Measurements from ENCODE around the gene NANS.
A peak's percentile ranks its signal among the peaks of the same experiment; 100 is the strongest.
"Not testable (repeated sequence)": the region's sequence is repeated elsewhere in the genome, so short reads cannot be mapped to it uniquely, and the experiment has no call there.

Gene NANS

GRCh38 chr9:98056269-98057137 lies at the start of gene NANS:
Gene NANS (plus strand): TSS chr9:98056732. CDS start chr9:98056809, 77 bp downstream.
- DNase-seq = peak; percentile 84

- no peak for DNase-seq
Observed at GRCh38 chr9:98007251-98007928, 49.1 kb upstream of the NANS start.

GRCh38 chr9:98008764-98009163 lies 47.8 kb upstream of the NANS start:
- no peak for DNase-seq

GRCh38 chr9:98009437-98009836 lies 47.1 kb upstream of the NANS start:
- DNase-seq = no peak

GRCh38 chr9:98009936-98010335 lies 46.6 kb upstream of the NANS start:
- no peak for DNase-seq

GRCh38 chr9:98010445-98010844 lies 46.1 kb upstream of the NANS start:
- peak; percentile 73 for DNase-seq

GRCh38 chr9:98011122-98011521 lies 45.4 kb upstream of the NANS start:
- DNase-seq = no peak

GRCh38 chr9:98016137-98016680 lies 40.3 kb upstream of the NANS start:
- no peak for DNase-seq

- no peak for DNase-seq
Observed at GRCh38 chr9:98017306-98017705, 39.2 kb upstream of the NANS start.

GRCh38 chr9:98018347-98018746 lies 38.2 kb upstream of the NANS start:
- DNase-seq = no peak

- no peak for DNase-seq
Observed at GRCh38 chr9:98019098-98019497, 37.4 kb upstream of the NANS start.

- DNase-seq = not testable (repeated sequence)
Observed at GRCh38 chr9:98019869-98020268, 36.7 kb upstream of the NANS start.

GRCh38 chr9:98020476-98021145 lies 35.9 kb upstream of the NANS start:
- DNase-seq = no peak

- DNase-seq = no peak
Observed at GRCh38 chr9:98021306-98022040, 35.1 kb upstream of the NANS start.

GRCh38 chr9:98022447-98022846 lies 34.1 kb upstream of the NANS start:
- DNase-seq = no peak

- DNase-seq = peak; percentile 30
Observed at GRCh38 chr9:98024702-98025101, 31.8 kb upstream of the NANS start.

- no peak for DNase-seq
Observed at GRCh38 chr9:98031169-98031568, 25.4 kb upstream of the NANS start.

GRCh38 chr9:98031935-98032334 lies 24.6 kb upstream of the NANS start:
- DNase-seq = no peak

GRCh38 chr9:98034593-98035546 lies 21.7 kb upstream of the NANS start:
- DNase-seq = peak; percentile 85

- DNase-seq = no peak
Observed at GRCh38 chr9:98037357-98037756, 19.2 kb upstream of the NANS start.

GRCh38 chr9:98038958-98039357 lies 17.6 kb upstream of the NANS start:
- no peak for DNase-seq
